ENCODE measurements around the gene GRID1.

GRCh38 chr10:86403183-86403797 is 36.7 kb upstream of the GRID1 start:
- TF ChIP-seq CTCF (IDR thresholded peaks at IDR 0.05) (no peak), POLR2A (IDR thresholded peaks at IDR 0.05) (no peak)

All from breast epithelium (tissue), 3 donors.